Nephron (organoid): Measurements from ENCODE around the gene ZCCHC8.
"Not testable (repeated sequence)": the region's sequence is repeated elsewhere in the genome, so short reads cannot be mapped to it uniquely, and the experiment has no call there.

Source experiments
- H3K27ac Mint-ChIP-seq, 3 experiments: 2 replicates each; pipeline ENCODE4 v1.8.0; 2020; ENCODE audit warnings: mixed read lengths in 3 of 3, mild to moderate bottlenecking in 2 of 3, moderate library complexity in 1 of 3
- H3K27me3 Mint-ChIP-seq: 2 replicates; pipeline ENCODE4 v1.8.0; 2021; ENCODE audit warnings: low read depth, mild to moderate bottlenecking, moderate library complexity, mixed read lengths
- H3K36me3 Mint-ChIP-seq: 2 replicates; pipeline ENCODE4 v1.8.0; 2020; ENCODE audit warnings: low read depth, mixed read lengths
- H3K4me1 Mint-ChIP-seq: 2 replicates; pipeline ENCODE4 v1.8.0; 2020; ENCODE audit warnings: mixed read lengths
- H3K4me3 Mint-ChIP-seq, 3 experiments: 2 replicates each; pipeline ENCODE4 v1.8.0; 2020; ENCODE audit warnings: mild to moderate bottlenecking in 3 of 3, mixed read lengths in 3 of 3, moderate library complexity in 2 of 3
- H3K9me3 Mint-ChIP-seq: 2 replicates; pipeline ENCODE4 v1.8.0; 2020; ENCODE audit warnings: mixed read lengths
- CTCF ChIP-seq, 3 experiments: fragments of 200-600 bp; sonication (generic); IDR thresholded peaks; one replicate each; pipeline ENCODE4 v1.5.0; 2021; ENCODE audit warnings: antibody characterized with exemption in 3 of 3; ENCODE audit not compliant: unreplicated experiment in 3 of 3

ZCCHC8 gene

GRCh38 chr12:122495258-122495657, 5.5 kb downstream of the ZCCHC8 start:
- peaks cover 12% of the 10 kb centered on the region for H3K4me1 Mint-ChIP-seq
- H3K27me3 Mint-ChIP-seq = no peaks in the 10 kb centered on the region
- no peak overlapping the region for H3K4me3 Mint-ChIP-seq
- no peak overlapping the region for H3K27ac Mint-ChIP-seq
- no peak for TF ChIP-seq CTCF (IDR thresholded peaks at IDR 0.05; ENCODE audit: unreplicated experiment in 3 of 3)
- H3K9me3 Mint-ChIP-seq = no peaks in the 10 kb centered on the region
- peaks cover 35% of the 10 kb centered on the region for H3K36me3 Mint-ChIP-seq

- not testable (repeated sequence) for H3K27ac Mint-ChIP-seq, H3K4me1 Mint-ChIP-seq, H3K9me3 Mint-ChIP-seq, H3K27me3 Mint-ChIP-seq, H3K4me3 Mint-ChIP-seq
- peaks cover 46% of the 10 kb centered on the region for H3K36me3 Mint-ChIP-seq
These were observed 7.5 kb downstream of the ZCCHC8 start for GRCh38 chr12:122493222-122493621.

- H3K36me3 Mint-ChIP-seq = peaks cover 51% of the 10 kb centered on the region
- H3K4me3 Mint-ChIP-seq = no peak overlapping the region
- TF ChIP-seq CTCF (IDR thresholded peaks at IDR 0.05; ENCODE audit: unreplicated experiment in 3 of 3) = no peak
- H3K27me3 Mint-ChIP-seq = no peaks in the 10 kb centered on the region
- H3K9me3 Mint-ChIP-seq = no peaks in the 10 kb centered on the region
- H3K4me1 Mint-ChIP-seq = no peaks in the 10 kb centered on the region
- H3K27ac Mint-ChIP-seq = no peak overlapping the region
These were observed 8.7 kb downstream of the ZCCHC8 start for GRCh38 chr12:122491991-122492390.

- Mint-ChIP-seq H3K4me1 (no peaks in the 10 kb centered on the region), H3K4me3 (no peak overlapping the region), H3K27me3 (no peaks in the 10 kb centered on the region), H3K9me3 (no peaks in the 10 kb centered on the region), H3K36me3 (peaks cover 60% of the 10 kb centered on the region), H3K27ac (no peak overlapping the region)
- no peak for TF ChIP-seq CTCF (IDR thresholded peaks at IDR 0.05; ENCODE audit: unreplicated experiment in 3 of 3)
These were observed 11.7 kb downstream of the ZCCHC8 start for GRCh38 chr12:122489038-122489437.

DNA sequence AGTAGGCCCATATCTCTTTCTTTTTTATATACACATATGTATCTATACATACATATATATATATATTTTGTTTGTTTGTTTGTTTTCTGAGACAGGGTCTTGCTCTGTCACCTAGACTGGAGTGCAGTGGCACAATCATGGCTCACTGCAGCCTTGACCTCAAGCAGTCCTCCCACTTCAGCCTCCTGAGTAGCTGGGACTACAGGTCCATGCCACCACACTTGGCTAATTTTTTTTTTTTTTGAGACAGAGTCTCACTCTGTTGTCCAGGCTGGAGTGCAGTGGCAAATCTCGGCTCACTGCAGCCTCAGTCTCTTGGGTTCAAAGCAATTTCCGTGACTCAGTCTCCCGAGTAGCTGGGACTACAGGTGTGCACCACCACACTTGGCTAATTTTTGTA, 12.9 kb downstream of the ZCCHC8 start:
- H3K27ac Mint-ChIP-seq, H3K4me3 Mint-ChIP-seq, H3K4me1 Mint-ChIP-seq, H3K27me3 Mint-ChIP-seq, H3K9me3 Mint-ChIP-seq: not testable (repeated sequence)
- peaks cover 65% of the 10 kb centered on the region for H3K36me3 Mint-ChIP-seq

DNA sequence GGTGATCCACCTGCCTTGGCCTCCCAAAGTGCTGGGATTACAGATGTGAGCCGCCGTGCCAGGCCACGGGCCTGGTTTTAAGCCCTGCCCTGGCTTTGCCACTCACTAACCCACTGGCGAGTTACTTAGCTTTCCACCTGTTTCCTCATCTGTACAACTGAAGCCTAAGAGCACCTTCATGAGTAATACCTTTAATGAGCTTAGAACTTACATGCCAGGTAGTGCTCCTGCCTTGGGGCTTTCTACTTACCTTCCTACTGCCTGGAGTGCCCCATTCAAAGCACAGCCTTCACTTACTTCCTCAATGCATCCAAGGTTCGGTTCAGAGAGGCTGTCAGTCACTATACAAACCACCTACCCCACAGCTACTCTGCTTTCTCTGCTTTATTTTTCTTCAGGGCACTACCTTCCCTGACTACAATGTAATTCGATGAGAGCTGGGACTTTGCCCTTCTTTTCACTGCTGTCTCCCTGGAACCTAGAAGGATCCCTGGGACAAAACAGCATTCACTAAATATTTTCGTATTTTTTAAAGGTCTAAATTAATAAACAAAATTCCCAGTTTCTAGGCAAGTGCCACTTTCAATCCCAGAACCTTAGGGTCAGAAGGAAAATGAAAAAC, 13.8 kb downstream of the ZCCHC8 start:
- TF ChIP-seq CTCF (IDR thresholded peaks at IDR 0.05; ENCODE audit: unreplicated experiment in 3 of 3) = no peak
- no peak overlapping the region for H3K27ac Mint-ChIP-seq
- H3K4me3 Mint-ChIP-seq = no peak overlapping the region
- H3K9me3 Mint-ChIP-seq = no peaks in the 10 kb centered on the region
- no peaks in the 10 kb centered on the region for H3K27me3 Mint-ChIP-seq
- peaks cover 60% of the 10 kb centered on the region for H3K36me3 Mint-ChIP-seq
- no peaks in the 10 kb centered on the region for H3K4me1 Mint-ChIP-seq

- H3K4me3 Mint-ChIP-seq, H3K9me3 Mint-ChIP-seq, H3K27ac Mint-ChIP-seq, H3K27me3 Mint-ChIP-seq, H3K4me1 Mint-ChIP-seq: not testable (repeated sequence)
- peaks cover 63% of the 10 kb centered on the region for H3K36me3 Mint-ChIP-seq
These were observed 14.4 kb downstream of the ZCCHC8 start for GRCh38 chr12:122486360-122486759.

DNA sequence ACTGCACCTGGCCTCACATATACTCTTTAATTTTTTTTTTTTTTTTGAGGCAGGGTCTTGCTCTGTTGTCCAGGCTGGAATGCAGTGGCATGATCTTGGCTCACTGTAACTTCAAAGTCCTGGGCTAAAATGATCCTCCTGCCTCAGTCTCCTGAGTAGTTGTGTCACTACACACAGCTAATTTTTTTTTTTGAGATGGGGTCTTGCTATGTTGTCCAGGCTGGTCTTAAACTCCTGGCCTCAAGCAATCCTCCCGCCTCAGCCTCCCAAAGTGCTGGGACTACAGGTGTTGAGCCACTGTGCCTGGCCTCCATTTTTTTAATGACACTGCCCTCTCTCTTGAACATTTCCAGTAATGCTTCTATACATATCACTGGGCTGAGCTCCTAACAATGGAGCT, 16.3 kb downstream of the ZCCHC8 start:
- not testable (repeated sequence) for H3K4me3 Mint-ChIP-seq, H3K4me1 Mint-ChIP-seq

More for the DNA sequence above, 16.3 kb downstream of the ZCCHC8 start:
- H3K36me3 Mint-ChIP-seq = peaks cover 61% of the 10 kb centered on the region
- not testable (repeated sequence) for H3K9me3 Mint-ChIP-seq, H3K27me3 Mint-ChIP-seq, H3K27ac Mint-ChIP-seq
